GM23338 (cell line): ENCODE results near the gene RAB34. TPM values are rescaled to one million over a fixed set of nuclear protein-coding genes. Genes with fewer than 3 reads are reported as not detected.

ENCODE experiments used
- ATAC-seq: fragments of 200-7000 bp; cut with Tn5 transposase; 3 replicates; pipeline ENCODE4 v1.9.1; 2020
- DNase-seq: peaks from one replicate; pipeline ENCODE4 v3.0.0-alpha.2; 2015; ENCODE audit warnings: low spot score
- H2AFZ ChIP-seq: fragments of 200-600 bp; sonication (generic); 2 replicates; pipeline ENCODE4 v1.8.0; 2016; ENCODE audit warnings: antibody characterized with exemption, mild to moderate bottlenecking, moderate library complexity
- H3F3A ChIP-seq: fragments of 200-600 bp; sonication (generic); replicated peaks from 2 replicates; pipeline ENCODE4 v1.8.0; 2017; ENCODE audit warnings: antibody characterized with exemption, mixed run types, low read depth
- H3K27ac ChIP-seq: fragments of 200-600 bp; sonication (generic); 2 replicates; pipeline ENCODE4 v1.6.1; 2016; ENCODE audit warnings: low read depth
- H3K27me3 ChIP-seq: fragments of 200-600 bp; sonication (generic); 2 replicates; pipeline ENCODE4 v1.8.0; 2016; ENCODE audit warnings: mild to moderate bottlenecking, mixed run types, moderate library complexity; ENCODE audit not compliant: insufficient read depth
- H3K36me3 ChIP-seq: fragments of 200-600 bp; sonication (generic); 2 replicates; pipeline ENCODE4 v1.8.0; 2016; ENCODE audit warnings: mild to moderate bottlenecking; ENCODE audit not compliant: insufficient read depth
- H3K4me1 ChIP-seq: fragments of 200-600 bp; sonication (generic); 2 replicates; pipeline ENCODE4 v1.8.0; 2016; ENCODE audit warnings: mild to moderate bottlenecking, moderate library complexity; ENCODE audit not compliant: insufficient read depth
- H3K4me2 ChIP-seq: fragments of 200-600 bp; sonication (generic); 2 replicates; pipeline ENCODE4 v1.7.1; 2017; ENCODE audit warnings: mixed run types
- H3K4me3 ChIP-seq: fragments of 200-600 bp; sonication (generic); 2 replicates; pipeline ENCODE4 v1.6.1; 2016; ENCODE audit warnings: mixed run types
- H3K79me2 ChIP-seq: fragments of 200-600 bp; sonication (generic); replicated peaks from 2 replicates; pipeline ENCODE4 v1.8.0; 2017; ENCODE audit warnings: mild to moderate bottlenecking; ENCODE audit not compliant: insufficient read depth
- H3K9me2 ChIP-seq: fragments of 200-600 bp; sonication (generic); 2 replicates; pipeline ENCODE4 v1.8.0; 2017; ENCODE audit not compliant: insufficient read depth
- H4K20me1 ChIP-seq: fragments of 200-600 bp; sonication (generic); replicated peaks from 2 replicates; pipeline ENCODE4 v1.8.0; 2017; ENCODE audit warnings: mild to moderate bottlenecking; ENCODE audit not compliant: insufficient read depth
- H3K27ac Mint-ChIP-seq: 2 replicates; pipeline ENCODE4 v1.8.0; 2020; ENCODE audit warnings: inconsistent platforms, mild to moderate bottlenecking, moderate library complexity, mixed read lengths
- H3K27me3 Mint-ChIP-seq: 3 replicates; pipeline ENCODE4 v1.8.0; 2022; ENCODE audit warnings: low read depth, mild to moderate bottlenecking, moderate library complexity, mixed read lengths, inconsistent platforms; ENCODE audit not compliant: insufficient read depth, poor library complexity
- H3K36me3 Mint-ChIP-seq: 3 replicates; pipeline ENCODE4 v1.8.0; 2021; ENCODE audit warnings: low read depth, mild to moderate bottlenecking, inconsistent platforms, moderate library complexity, mixed read lengths
- H3K4me1 Mint-ChIP-seq: 3 replicates; pipeline ENCODE4 v1.8.0; 2020; ENCODE audit warnings: mild to moderate bottlenecking, inconsistent platforms, mixed read lengths
- H3K4me3 Mint-ChIP-seq: 3 replicates; pipeline ENCODE4 v1.8.0; 2021; ENCODE audit warnings: moderate library complexity, mild to moderate bottlenecking, inconsistent platforms, mixed read lengths
- H3K9me3 Mint-ChIP-seq: 3 replicates; pipeline ENCODE4 v1.8.0; 2020; ENCODE audit warnings: moderate library complexity, mild to moderate bottlenecking, inconsistent platforms, mixed read lengths
- CREB1 ChIP-seq: fragments of 250-450 bp; sonication (Bioruptor Pico); IDR thresholded peaks from 2 replicates; pipeline ENCODE4 v1.5.0; 2020; ENCODE audit warnings: low read depth, mild to moderate bottlenecking, moderate library complexity
- EZH2 ChIP-seq: fragments of 200-600 bp; sonication (generic); IDR thresholded peaks from one replicate; pipeline ENCODE4 v1.8.0; 2017; ENCODE audit warnings: antibody characterized with exemption, mild to moderate bottlenecking, low read depth; ENCODE audit not compliant: unreplicated experiment
- EZH2phosphoT487 ChIP-seq: fragments of 200-600 bp; sonication (generic); IDR thresholded peaks from one replicate; pipeline ENCODE4 v1.8.1; 2018; ENCODE audit warnings: antibody characterized with exemption; ENCODE audit not compliant: unreplicated experiment
- JUNB ChIP-seq: IDR thresholded peaks from one replicate; pipeline ENCODE4 v1.6.1; 2016; ENCODE audit warnings: antibody characterized with exemption; ENCODE audit not compliant: unreplicated experiment
- NANOG ChIP-seq: IDR thresholded peaks from 2 replicates; pipeline ENCODE4 v1.6.1; 2016; ENCODE audit warnings: antibody characterized with exemption, borderline replicate concordance
- POLR2AphosphoS5 ChIP-seq: IDR thresholded peaks from 2 replicates; pipeline ENCODE4 v1.6.1; 2016; ENCODE audit warnings: antibody characterized with exemption, low read depth
- STAT1 ChIP-seq: IDR thresholded peaks from one replicate; pipeline ENCODE4 v1.6.1; 2016; ENCODE audit warnings: antibody characterized with exemption; ENCODE audit not compliant: unreplicated experiment
- ZNF114 ChIP-seq: fragments of 250-450 bp; sonication (Bioruptor Pico); IDR thresholded peaks from 2 replicates; pipeline ENCODE4 v1.5.0; 2020; ENCODE audit warnings: mild to moderate bottlenecking, moderate library complexity
- ZNF331 ChIP-seq: fragments of 250-450 bp; sonication (Bioruptor Pico); IDR thresholded peaks from 2 replicates; pipeline ENCODE4 v1.5.0; 2020; ENCODE audit warnings: low read depth, mild to moderate bottlenecking, moderate library complexity
- polyA plus RNA-seq: library from polyadenylated mRNA; unstranded; fragments of >200 nt; fragmentation: Nextera tagmentation; extraction: Ambion mirVana; gene quantifications from 2 replicates; pipeline ENCODE4 v1.2.1, GENCODE V29; 2016
- total RNA-seq: library from RNA; depleted of rRNA; stranded (reverse); fragments of >200 nt; shearing (Covaris generic); gene quantifications from 2 replicates; pipeline ENCODE4 v1.2.3, GENCODE V29; 2014
- TF ChIP-seq, protein P1 (sequence below): IDR thresholded peaks from 2 replicates; pipeline ENCODE4 v1.6.1; 2016; ENCODE audit warnings: antibody characterized with exemption
- TF ChIP-seq, protein P2 (sequence below): fragments of 250-450 bp; sonication (Bioruptor Pico); IDR thresholded peaks from 2 replicates; pipeline ENCODE4 v1.5.0; 2020; ENCODE audit warnings: mild to moderate bottlenecking, moderate library complexity
- TF ChIP-seq, protein P3 (sequence below): IDR thresholded peaks from one replicate; pipeline ENCODE4 v1.6.1; 2018; ENCODE audit warnings: antibody characterized with exemption; ENCODE audit not compliant: unreplicated experiment
- TF ChIP-seq, protein P4 (sequence below), 2 experiments: fragments of 200-600 bp in 1 of 2; sonication (generic) in 1 of 2; conservative IDR thresholded peaks; 2 replicates each; pipeline versions ENCODE4 v1.5.1 to v1.6.1; 2016 to 2017; ENCODE audit warnings: antibody characterized with exemption in 2 of 2, low read depth in 2 of 2, mild to moderate bottlenecking in 2 of 2, moderate library complexity in 1 of 2

Gene RAB34
- total and polyA plus RNA-seq, 2 experiments from 2014 or later: 184 to 394 TPM

DNA sequence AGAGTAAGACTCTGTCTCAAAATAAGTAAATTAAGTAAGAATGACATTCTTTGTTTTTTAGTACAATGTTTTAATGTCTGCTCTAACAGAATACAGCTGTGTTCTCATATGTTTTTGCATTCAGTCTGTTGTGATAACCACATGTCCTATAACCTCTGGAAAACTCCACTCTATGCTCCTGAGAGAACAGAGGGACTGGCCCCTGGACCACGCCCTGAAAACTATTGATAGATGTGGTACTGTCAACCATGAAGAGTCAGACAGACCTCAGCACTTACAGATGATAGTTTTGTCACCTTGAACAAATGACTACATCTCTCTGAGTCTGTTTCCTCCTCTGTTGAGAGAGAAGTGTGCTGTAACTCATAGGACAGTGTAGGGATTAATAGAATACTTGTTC lies 47.8 kb downstream of the RAB34 start:
- H3K27me3 ChIP-seq: no peaks in the 10 kb centered on the region
- H3K4me2 ChIP-seq: no peak overlapping the region
- ATAC-seq: no peak
- no peak overlapping the region for H3K4me3 Mint-ChIP-seq
- no peaks in the 10 kb centered on the region for H3K9me3 Mint-ChIP-seq
- H3K9me2 ChIP-seq: no peaks in the 10 kb centered on the region
- H3K27me3 Mint-ChIP-seq: no peaks in the 10 kb centered on the region
- peaks cover 9% of the 10 kb centered on the region for H3F3A ChIP-seq
- no peak overlapping the region for H3K27ac ChIP-seq
- H2AFZ ChIP-seq: no peak overlapping the region
- DNase-seq: no peak
- peaks cover 29% of the 10 kb centered on the region for H4K20me1 ChIP-seq
- no peak overlapping the region for H3K4me3 ChIP-seq
- H3K36me3 Mint-ChIP-seq: peaks cover 61% of the 10 kb centered on the region
- peaks cover 37% of the 10 kb centered on the region for H3K36me3 ChIP-seq
- H3K4me1 Mint-ChIP-seq: no peaks in the 10 kb centered on the region
- TF ChIP-seq, protein P1, sequence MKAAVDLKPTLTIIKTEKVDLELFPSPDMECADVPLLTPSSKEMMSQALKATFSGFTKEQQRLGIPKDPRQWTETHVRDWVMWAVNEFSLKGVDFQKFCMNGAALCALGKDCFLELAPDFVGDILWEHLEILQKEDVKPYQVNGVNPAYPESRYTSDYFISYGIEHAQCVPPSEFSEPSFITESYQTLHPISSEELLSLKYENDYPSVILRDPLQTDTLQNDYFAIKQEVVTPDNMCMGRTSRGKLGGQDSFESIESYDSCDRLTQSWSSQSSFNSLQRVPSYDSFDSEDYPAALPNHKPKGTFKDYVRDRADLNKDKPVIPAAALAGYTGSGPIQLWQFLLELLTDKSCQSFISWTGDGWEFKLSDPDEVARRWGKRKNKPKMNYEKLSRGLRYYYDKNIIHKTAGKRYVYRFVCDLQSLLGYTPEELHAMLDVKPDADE: no peak
- no peak for TF ChIP-seq ZNF331 (CRISPR knock-in tag)
- TF ChIP-seq, protein P2, sequence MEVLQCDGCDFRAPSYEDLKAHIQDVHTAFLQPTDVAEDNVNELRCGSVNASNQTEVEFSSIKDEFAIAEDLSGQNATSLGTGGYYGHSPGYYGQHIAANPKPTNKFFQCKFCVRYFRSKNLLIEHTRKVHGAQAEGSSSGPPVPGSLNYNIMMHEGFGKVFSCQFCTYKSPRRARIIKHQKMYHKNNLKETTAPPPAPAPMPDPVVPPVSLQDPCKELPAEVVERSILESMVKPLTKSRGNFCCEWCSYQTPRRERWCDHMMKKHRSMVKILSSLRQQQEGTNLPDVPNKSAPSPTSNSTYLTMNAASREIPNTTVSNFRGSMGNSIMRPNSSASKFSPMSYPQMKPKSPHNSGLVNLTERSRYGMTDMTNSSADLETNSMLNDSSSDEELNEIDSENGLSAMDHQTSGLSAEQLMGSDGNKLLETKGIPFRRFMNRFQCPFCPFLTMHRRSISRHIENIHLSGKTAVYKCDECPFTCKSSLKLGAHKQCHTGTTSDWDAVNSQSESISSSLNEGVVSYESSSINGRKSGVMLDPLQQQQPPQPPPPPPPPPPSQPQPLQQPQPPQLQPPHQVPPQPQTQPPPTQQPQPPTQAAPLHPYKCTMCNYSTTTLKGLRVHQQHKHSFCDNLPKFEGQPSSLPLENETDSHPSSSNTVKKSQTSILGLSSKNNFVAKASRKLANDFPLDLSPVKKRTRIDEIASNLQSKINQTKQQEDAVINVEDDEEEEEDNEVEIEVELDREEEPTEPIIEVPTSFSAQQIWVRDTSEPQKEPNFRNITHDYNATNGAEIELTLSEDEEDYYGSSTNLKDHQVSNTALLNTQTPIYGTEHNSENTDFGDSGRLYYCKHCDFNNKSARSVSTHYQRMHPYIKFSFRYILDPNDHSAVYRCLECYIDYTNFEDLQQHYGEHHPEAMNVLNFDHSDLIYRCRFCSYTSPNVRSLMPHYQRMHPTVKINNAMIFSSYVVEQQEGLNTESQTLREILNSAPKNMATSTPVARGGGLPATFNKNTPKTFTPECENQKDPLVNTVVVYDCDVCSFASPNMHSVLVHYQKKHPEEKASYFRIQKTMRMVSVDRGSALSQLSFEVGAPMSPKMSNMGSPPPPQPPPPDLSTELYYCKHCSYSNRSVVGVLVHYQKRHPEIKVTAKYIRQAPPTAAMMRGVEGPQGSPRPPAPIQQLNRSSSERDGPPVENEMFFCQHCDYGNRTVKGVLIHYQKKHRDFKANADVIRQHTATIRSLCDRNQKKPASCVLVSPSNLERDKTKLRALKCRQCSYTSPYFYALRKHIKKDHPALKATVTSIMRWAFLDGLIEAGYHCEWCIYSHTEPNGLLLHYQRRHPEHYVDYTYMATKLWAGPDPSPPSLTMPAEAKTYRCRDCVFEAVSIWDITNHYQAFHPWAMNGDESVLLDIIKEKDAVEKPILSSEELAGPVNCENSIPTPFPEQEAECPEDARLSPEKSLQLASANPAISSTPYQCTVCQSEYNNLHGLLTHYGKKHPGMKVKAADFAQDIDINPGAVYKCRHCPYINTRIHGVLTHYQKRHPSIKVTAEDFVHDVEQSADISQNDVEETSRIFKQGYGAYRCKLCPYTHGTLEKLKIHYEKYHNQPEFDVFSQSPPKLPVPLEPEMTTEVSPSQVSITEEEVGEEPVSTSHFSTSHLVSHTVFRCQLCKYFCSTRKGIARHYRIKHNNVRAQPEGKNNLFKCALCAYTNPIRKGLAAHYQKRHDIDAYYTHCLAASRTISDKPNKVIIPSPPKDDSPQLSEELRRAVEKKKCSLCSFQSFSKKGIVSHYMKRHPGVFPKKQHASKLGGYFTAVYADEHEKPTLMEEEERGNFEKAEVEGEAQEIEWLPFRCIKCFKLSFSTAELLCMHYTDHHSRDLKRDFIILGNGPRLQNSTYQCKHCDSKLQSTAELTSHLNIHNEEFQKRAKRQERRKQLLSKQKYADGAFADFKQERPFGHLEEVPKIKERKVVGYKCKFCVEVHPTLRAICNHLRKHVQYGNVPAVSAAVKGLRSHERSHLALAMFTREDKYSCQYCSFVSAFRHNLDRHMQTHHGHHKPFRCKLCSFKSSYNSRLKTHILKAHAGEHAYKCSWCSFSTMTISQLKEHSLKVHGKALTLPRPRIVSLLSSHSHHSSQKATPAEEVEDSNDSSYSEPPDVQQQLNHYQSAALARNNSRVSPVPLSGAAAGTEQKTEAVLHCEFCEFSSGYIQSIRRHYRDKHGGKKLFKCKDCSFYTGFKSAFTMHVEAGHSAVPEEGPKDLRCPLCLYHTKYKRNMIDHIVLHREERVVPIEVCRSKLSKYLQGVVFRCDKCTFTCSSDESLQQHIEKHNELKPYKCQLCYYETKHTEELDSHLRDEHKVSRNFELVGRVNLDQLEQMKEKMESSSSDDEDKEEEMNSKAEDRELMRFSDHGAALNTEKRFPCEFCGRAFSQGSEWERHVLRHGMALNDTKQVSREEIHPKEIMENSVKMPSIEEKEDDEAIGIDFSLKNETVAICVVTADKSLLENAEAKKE: no peak
- TF ChIP-seq JUNB: no peak
- TF ChIP-seq, protein P3, sequence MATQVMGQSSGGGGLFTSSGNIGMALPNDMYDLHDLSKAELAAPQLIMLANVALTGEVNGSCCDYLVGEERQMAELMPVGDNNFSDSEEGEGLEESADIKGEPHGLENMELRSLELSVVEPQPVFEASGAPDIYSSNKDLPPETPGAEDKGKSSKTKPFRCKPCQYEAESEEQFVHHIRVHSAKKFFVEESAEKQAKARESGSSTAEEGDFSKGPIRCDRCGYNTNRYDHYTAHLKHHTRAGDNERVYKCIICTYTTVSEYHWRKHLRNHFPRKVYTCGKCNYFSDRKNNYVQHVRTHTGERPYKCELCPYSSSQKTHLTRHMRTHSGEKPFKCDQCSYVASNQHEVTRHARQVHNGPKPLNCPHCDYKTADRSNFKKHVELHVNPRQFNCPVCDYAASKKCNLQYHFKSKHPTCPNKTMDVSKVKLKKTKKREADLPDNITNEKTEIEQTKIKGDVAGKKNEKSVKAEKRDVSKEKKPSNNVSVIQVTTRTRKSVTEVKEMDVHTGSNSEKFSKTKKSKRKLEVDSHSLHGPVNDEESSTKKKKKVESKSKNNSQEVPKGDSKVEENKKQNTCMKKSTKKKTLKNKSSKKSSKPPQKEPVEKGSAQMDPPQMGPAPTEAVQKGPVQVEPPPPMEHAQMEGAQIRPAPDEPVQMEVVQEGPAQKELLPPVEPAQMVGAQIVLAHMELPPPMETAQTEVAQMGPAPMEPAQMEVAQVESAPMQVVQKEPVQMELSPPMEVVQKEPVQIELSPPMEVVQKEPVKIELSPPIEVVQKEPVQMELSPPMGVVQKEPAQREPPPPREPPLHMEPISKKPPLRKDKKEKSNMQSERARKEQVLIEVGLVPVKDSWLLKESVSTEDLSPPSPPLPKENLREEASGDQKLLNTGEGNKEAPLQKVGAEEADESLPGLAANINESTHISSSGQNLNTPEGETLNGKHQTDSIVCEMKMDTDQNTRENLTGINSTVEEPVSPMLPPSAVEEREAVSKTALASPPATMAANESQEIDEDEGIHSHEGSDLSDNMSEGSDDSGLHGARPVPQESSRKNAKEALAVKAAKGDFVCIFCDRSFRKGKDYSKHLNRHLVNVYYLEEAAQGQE: no peak
- no peak for TF ChIP-seq CREB1 (CRISPR knock-in tag)
- TF ChIP-seq EZH2phosphoT487: no peak
- TF ChIP-seq STAT1: no peak
- TF ChIP-seq ZNF114 (CRISPR knock-in tag): no peak
- TF ChIP-seq POLR2AphosphoS5: no peak
- no peak for TF ChIP-seq NANOG
- TF ChIP-seq, protein P4, sequence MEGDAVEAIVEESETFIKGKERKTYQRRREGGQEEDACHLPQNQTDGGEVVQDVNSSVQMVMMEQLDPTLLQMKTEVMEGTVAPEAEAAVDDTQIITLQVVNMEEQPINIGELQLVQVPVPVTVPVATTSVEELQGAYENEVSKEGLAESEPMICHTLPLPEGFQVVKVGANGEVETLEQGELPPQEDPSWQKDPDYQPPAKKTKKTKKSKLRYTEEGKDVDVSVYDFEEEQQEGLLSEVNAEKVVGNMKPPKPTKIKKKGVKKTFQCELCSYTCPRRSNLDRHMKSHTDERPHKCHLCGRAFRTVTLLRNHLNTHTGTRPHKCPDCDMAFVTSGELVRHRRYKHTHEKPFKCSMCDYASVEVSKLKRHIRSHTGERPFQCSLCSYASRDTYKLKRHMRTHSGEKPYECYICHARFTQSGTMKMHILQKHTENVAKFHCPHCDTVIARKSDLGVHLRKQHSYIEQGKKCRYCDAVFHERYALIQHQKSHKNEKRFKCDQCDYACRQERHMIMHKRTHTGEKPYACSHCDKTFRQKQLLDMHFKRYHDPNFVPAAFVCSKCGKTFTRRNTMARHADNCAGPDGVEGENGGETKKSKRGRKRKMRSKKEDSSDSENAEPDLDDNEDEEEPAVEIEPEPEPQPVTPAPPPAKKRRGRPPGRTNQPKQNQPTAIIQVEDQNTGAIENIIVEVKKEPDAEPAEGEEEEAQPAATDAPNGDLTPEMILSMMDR (conservative IDR thresholded peaks at IDR 0.05; ENCODE audit: low read depth in 2 of 2): no peak
- TF ChIP-seq EZH2: no peak
- H3K79me2 ChIP-seq: peaks cover 54% of the 10 kb centered on the region
- no peaks in the 10 kb centered on the region for H3K4me1 ChIP-seq
- H3K27ac Mint-ChIP-seq: no peak overlapping the region
